Activated CD4-positive, CD25-positive, alpha-beta regulatory T cell treated with anti-CD3 and anti-CD28 coated beads, Interleukin-2, amount 50 U/mL, for 24 hours (primary cell): Measurements from ENCODE around the gene SH3BP4.

Experiments used
- ATAC-seq, 2 donors: fragments of 150-1000 bp; cut with Tn5 transposase; one replicate each; pipeline ENCODE4 v1.10.0; 2021; ENCODE audit warnings: mild to moderate bottlenecking in 1 of 2, moderate library complexity in 1 of 2

The SH3BP4 gene, protein sequence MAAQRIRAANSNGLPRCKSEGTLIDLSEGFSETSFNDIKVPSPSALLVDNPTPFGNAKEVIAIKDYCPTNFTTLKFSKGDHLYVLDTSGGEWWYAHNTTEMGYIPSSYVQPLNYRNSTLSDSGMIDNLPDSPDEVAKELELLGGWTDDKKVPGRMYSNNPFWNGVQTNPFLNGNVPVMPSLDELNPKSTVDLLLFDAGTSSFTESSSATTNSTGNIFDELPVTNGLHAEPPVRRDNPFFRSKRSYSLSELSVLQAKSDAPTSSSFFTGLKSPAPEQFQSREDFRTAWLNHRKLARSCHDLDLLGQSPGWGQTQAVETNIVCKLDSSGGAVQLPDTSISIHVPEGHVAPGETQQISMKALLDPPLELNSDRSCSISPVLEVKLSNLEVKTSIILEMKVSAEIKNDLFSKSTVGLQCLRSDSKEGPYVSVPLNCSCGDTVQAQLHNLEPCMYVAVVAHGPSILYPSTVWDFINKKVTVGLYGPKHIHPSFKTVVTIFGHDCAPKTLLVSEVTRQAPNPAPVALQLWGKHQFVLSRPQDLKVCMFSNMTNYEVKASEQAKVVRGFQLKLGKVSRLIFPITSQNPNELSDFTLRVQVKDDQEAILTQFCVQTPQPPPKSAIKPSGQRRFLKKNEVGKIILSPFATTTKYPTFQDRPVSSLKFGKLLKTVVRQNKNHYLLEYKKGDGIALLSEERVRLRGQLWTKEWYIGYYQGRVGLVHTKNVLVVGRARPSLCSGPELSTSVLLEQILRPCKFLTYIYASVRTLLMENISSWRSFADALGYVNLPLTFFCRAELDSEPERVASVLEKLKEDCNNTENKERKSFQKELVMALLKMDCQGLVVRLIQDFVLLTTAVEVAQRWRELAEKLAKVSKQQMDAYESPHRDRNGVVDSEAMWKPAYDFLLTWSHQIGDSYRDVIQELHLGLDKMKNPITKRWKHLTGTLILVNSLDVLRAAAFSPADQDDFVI

GRCh38 chr2:234951664-234952269 lies at the start of gene SH3BP4:
Gene SH3BP4 (plus strand): TSS chr2:234952017. CDS start chr2:235035003, 82,986 bp downstream.
- no peak for ATAC-seq

GRCh38 chr2:234904785-234905184 lies 47.0 kb upstream of the SH3BP4 start:
- no peak for ATAC-seq

- ATAC-seq = no peak
These were observed 46.1 kb upstream of the SH3BP4 start for GRCh38 chr2:234905547-234906265.

- no peak for ATAC-seq
These were observed 41.6 kb upstream of the SH3BP4 start for GRCh38 chr2:234910186-234910679.

DNA sequence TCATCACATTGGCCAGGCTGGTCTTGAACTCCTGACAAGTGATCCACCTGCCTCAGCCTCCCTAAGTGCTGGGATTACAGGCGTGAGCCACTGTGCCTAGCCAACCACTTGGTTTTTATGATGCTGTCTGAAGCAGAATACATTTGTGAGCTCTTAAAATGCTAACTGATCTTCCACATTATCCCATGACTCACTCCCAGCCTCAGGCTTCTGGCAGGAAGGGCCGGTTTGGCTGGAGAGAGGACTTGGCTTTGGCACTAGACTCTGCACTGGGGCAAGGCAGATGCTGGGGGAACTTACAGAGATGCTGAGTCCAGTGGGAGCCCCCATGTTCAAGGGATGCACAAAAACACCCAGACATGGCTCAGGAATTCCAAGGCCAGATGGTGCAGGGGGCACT lies 40.5 kb upstream of the SH3BP4 start:
- ATAC-seq = no peak

DNA sequence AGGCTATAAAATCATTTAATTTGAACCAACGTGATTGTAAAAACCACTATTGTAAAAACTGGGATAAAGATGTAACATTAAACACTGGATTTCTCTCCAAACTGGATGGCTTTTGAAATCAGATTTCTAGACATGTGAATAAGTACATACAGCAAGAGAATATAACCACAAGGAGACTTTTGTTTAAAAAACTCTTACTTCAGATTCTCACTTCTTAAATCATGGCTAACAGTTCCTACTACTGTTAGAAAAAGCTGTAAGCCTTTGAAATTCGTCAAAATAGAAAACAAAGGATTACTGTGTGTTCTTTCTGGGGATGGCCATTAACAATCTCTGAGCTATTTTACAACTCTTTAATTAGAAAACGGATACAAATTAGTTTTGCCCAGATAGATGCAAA lies 39.4 kb upstream of the SH3BP4 start:
- no peak for ATAC-seq

DNA sequence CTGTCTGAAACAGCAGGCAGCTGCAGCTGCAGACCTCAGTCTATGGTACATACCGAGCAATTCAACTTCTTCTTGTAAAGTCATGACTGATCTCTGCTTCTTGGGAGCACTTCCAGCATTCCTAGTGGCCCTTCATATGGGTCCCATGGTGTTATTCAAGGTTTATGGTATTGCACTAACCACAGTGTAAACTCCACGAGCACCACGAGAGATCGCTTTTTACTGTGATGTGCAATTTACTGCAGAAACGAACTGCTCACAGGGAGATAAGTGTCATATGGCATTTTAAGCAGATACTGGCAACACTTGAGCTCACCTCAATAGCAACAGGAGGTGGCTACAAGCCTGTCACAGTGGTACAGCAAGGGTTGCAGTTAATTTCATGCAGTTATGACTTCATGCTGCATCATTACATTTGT lies 38.6 kb upstream of the SH3BP4 start:
- ATAC-seq = no peak

GRCh38 chr2:234914371-234915154 lies 37.3 kb upstream of the SH3BP4 start:
- no peak for ATAC-seq

- ATAC-seq = no peak
These were observed 35.1 kb upstream of the SH3BP4 start for GRCh38 chr2:234916674-234917073.

GRCh38 chr2:234917211-234917975 lies 34.4 kb upstream of the SH3BP4 start:
- no peak for ATAC-seq

- no peak for ATAC-seq
These were observed 32.1 kb upstream of the SH3BP4 start for GRCh38 chr2:234919711-234920110.

GRCh38 chr2:234920836-234921235 lies 31.0 kb upstream of the SH3BP4 start:
- ATAC-seq = no peak

DNA sequence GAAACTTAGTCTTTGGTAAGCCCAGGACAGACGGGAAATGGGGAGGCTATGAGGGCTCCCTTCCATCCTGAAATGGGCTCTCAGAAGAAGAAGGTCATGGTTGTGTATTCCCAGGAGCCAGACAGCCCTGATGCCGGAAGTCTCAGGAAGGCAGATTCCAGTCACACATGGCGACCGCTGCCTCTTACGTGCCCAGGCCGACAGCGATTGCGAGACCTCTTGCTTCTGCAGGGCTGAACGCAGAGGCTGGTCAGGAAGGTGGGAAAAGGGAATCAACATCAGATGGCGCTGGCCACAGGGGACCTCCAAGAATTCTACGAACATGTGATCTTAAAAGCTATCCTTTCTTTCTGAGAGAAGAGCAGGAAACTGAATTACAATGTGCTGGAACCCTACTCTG lies 22.8 kb upstream of the SH3BP4 start:
- no peak for ATAC-seq

DNA sequence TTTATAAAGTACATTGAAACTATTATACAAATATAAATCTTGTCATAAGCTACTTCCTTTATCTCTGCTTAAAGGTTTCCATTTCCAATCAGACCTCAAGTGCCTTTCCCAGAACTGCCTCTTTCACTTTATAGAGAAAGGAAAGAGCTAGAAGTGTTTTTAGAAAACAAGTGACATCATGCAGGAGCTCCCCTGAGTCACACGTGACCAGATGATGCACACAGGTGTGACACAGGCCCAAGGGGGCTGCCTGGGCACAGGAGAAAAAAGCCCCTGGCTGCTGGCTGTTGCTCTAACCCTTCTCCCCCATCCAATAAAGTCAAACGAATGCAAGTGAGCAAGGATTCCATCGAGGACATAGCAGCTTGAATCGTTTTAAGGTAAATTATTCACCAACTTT lies 21.4 kb upstream of the SH3BP4 start:
- no peak for ATAC-seq

- ATAC-seq = no peak
These were observed 20.4 kb upstream of the SH3BP4 start for GRCh38 chr2:234931371-234931770.

DNA sequence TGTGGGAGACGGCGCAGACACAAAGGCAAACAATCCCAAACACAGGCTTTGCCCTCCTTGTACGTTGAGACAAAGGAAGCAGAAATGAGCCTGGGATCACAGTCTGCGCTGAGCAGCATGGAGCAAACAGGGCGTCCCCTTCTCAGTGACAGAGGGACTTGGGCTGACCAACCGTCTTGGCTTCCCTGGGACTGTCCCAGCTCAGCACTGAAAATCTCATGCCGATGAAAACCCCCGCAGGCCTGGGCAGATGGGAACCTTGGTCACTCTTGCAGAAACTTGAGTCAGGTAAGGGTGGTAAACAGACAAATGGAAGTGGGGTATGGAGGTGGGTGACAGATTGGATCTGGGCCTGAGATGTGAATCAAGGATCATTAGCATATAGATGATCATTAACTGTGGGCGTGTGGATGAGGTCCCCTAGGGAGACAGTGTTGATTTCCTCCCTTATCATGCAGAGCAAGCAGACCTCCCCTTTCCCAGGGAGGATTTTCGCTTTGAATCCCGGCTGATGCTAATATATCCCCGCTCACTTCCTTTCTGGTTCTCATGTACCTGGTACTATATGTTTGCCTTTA lies 19.1 kb upstream of the SH3BP4 start:
- ATAC-seq = no peak

DNA sequence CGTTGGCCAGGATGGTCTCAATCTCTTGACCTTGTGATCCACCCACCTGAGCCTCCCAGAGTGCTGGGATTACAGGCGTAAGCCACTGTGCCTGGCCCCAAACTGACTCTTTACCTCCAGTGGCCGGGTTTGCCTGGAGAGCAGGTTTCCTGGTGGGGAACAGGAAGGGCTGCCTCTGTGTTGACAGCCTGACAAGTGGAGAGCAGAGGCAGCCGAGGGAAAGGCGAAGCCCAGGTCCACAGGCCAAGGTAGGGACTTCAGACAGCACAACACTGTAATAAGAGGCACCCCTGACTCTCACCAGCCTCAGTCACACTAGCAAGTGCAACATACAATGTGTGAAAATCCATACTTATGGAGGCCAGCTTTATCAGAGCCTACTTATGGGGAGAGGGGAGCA lies 16.5 kb upstream of the SH3BP4 start:
- ATAC-seq = no peak

DNA sequence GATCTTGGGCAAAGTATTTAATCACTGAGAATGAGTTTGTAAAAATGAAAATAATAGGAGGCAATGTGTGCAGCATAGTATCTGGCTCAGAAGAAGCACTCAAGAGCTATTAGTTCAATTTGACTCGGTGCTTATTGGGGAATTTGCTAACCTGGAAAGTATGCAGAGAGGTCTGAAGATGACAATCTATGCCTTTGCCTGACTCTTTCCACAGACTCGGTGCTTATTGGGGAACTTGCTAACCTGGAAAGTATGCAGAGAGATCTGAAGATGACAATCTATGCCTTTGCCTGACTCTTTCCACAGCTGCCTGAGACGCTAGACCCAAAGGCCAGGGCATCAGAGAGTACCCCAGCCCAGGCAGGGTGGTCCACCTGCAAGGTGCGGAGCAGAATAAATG lies 12.2 kb upstream of the SH3BP4 start:
- no peak for ATAC-seq

DNA sequence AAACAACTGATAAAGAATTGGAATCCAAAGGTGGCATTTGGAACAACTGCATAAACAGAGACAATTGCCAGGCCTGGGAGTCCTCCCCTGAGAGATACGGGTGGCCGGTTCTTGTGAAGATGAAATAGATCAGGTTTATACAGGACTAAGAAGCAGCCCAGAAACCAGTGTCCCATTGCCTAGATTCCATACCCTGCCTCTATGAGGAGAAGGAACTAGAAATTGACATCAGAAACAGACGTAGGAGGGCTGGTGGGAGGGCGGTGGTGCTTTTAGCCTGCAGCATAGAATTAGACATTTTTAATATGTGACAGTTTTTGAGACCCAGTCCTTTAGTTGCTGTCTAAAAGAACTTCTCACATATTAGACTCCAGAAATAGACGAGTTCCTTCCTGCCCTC lies 11.8 kb upstream of the SH3BP4 start:
- ATAC-seq = no peak

- ATAC-seq = peak in 1 of 2 donors; percentile 21
These were observed 11.3 kb upstream of the SH3BP4 start for GRCh38 chr2:234940527-234940926.
